Breast epithelium (tissue), 4 donors: ENCODE results near the gene COTL1. TPM values are rescaled to one million over a fixed set of nuclear protein-coding genes. Genes with fewer than 3 reads are reported as not detected.

Experiments used
- DNase-seq, 2 donors: peaks; one replicate each; pipeline ENCODE4 v3.0.0-alpha.2; 2019; ENCODE audit warnings: low spot score in 2 of 2
- H3K27ac ChIP-seq, 2 donors: fragments of 200-600 bp; sonication (generic) in 1 of 2; one replicate each; pipeline ENCODE4 v1.5.1; 2016 to 2019; ENCODE audit warnings: mild to moderate bottlenecking in 1 of 2
- H3K27me3 ChIP-seq, 2 donors: fragments of 200-600 bp; sonication (generic) in 1 of 2; one replicate each; pipeline versions ENCODE4 v1.5.1 to v1.6.0; 2017 to 2019; ENCODE audit warnings: control low read depth in 1 of 2, mild to moderate bottlenecking in 1 of 2
- H3K36me3 ChIP-seq: fragments of 200-600 bp; one replicate; pipeline ENCODE4 v1.5.1; 2019
- H3K4me1 ChIP-seq, 2 donors: fragments of 200-600 bp; sonication (generic); one replicate each; pipeline ENCODE4 v1.5.1; 2016 to 2019; ENCODE audit warnings: control low read depth in 1 of 2
- H3K4me3 ChIP-seq, 3 donors: fragments of 200-600 bp; sonication (generic); 1 replicate in 2 of 3; 2 replicates in 1 of 3; pipeline ENCODE4 v1.5.1; 2016 to 2019; ENCODE audit warnings: mild to moderate bottlenecking in 3 of 3, moderate library complexity in 2 of 3
- H3K9me3 ChIP-seq, 2 donors: fragments of 200-600 bp; sonication (generic) in 1 of 2; one replicate each; pipeline ENCODE4 v1.5.1; 2016 to 2019; ENCODE audit warnings: control low read depth in 1 of 2
- POLR2A ChIP-seq: fragments of 450-650 bp; IDR thresholded peaks from one replicate; pipeline ENCODE4 v1.6.1; 2016; ENCODE audit warnings: antibody characterized with exemption, mild to moderate bottlenecking, moderate library complexity
- POLR2AphosphoS5 ChIP-seq, 3 donors: sonication (generic); formaldehyde crosslinking; IDR thresholded peaks; one replicate each; pipeline ENCODE4 v1.6.1; 2017; ENCODE audit warnings: antibody characterized with exemption in 3 of 3
- intact Hi-C: fragments of 100-400 bp; cut with DNase I; formaldehyde crosslinking; loops from one replicate; pipeline ENCODE4 v1.15.1; 2023; ENCODE audit warnings: low total_unique reads
- total RNA-seq, 3 donors: library from RNA; depleted of rRNA; stranded (reverse); fragments of >200 nt; gene quantifications; one replicate each; pipeline ENCODE4 v1.1.0, GENCODE V29; 2016
- TF ChIP-seq, protein P1 (sequence below), 3 donors: fragments of 450-650 bp; IDR thresholded peaks; one replicate each; pipeline ENCODE4 v1.5.1; 2016 to 2017; ENCODE audit warnings: antibody characterized with exemption in 3 of 3, mild to moderate bottlenecking in 3 of 3, moderate library complexity in 3 of 3

Gene COTL1
- total RNA-seq, 3 donors from 2014 or later, result 22.0 to 49.2 (median 44.6) TPM

DNA sequence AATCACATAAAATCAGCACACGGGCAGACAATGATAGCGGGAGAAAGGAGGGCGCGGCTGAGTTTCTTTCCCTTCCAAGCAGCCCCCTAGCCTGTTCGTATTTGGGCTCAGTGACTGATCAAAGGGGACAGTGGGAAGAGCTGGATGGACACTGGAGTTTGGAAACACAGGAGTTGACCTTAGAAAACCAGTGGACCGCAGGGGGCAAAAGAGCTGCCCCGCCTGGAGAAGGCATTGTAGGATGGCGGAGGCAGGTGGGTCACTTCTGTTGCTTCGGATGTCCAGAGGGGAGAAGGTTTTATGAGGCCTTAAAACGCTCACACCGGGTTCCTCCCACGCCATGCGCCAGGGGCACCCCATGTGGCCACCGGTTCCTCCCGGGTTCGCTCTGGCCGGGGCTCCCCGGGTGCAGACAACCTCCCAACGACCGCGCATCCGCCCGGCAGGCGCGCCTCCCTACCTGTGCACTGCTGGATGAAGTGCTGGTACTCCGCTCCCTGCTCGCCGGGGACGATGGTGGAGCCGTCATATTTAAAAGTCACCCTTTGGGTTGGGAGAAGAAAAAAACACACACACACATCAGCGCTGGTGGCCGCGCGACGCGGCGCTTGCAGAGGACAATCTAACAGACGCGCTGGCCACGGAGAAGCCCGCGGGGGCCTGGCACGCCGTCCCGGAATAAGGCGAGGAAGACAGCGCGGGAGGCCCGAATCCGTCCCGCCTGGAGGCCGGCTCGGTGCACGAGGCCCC, 662 bp downstream of the COTL1 start:
- no peaks in the 10 kb centered on the region for H3K4me1 ChIP-seq

DNA sequence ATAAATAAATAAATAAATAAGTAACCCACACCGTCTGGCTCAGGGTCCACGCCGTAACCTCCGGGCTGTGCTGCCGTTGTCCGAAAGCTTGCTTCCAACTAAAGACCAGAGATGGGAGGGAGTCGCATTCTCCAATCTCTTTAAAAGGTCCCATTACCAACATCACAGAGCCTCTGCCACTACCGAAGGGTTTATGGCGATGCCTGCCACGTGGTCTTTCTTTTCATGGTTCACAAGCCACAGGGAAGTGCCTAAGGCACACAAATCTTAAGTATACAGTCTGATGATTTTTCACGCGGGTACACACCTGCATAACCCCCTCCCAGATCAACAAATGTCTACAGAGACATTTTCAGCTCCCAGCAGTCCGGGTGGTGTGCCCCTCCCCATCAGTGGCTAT, 1.4 kb downstream of the COTL1 start:
- intact Hi-C loops, result loop anchor here (10.0 kb wide), 1 partner anchor 102 kb away; no protein-coding TSS in a partner anchor

More for the DNA sequence above, 662 bp downstream of the COTL1 start:
- H3K27ac ChIP-seq, result peak overlapping the region; percentile 57 to 69
- no peaks in the 10 kb centered on the region for H3K27me3 ChIP-seq
- TF ChIP-seq POLR2AphosphoS5 (IDR thresholded peaks at IDR 0.05) (no peak), POLR2A (no peak)
- TF ChIP-seq, protein P1, sequence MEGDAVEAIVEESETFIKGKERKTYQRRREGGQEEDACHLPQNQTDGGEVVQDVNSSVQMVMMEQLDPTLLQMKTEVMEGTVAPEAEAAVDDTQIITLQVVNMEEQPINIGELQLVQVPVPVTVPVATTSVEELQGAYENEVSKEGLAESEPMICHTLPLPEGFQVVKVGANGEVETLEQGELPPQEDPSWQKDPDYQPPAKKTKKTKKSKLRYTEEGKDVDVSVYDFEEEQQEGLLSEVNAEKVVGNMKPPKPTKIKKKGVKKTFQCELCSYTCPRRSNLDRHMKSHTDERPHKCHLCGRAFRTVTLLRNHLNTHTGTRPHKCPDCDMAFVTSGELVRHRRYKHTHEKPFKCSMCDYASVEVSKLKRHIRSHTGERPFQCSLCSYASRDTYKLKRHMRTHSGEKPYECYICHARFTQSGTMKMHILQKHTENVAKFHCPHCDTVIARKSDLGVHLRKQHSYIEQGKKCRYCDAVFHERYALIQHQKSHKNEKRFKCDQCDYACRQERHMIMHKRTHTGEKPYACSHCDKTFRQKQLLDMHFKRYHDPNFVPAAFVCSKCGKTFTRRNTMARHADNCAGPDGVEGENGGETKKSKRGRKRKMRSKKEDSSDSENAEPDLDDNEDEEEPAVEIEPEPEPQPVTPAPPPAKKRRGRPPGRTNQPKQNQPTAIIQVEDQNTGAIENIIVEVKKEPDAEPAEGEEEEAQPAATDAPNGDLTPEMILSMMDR (IDR thresholded peaks at IDR 0.05), result no peak
- no peaks in the 10 kb centered on the region for H3K9me3 ChIP-seq
- intact Hi-C loops, result loop anchor here (10.0 kb wide), 1 partner anchor 102 kb away; no protein-coding TSS in a partner anchor
- no peaks in the 10 kb centered on the region for H3K36me3 ChIP-seq
- peak overlapping the region; percentile 69 to 76 (median 72) for H3K4me3 ChIP-seq
- DNase-seq, result no peak

DNA sequence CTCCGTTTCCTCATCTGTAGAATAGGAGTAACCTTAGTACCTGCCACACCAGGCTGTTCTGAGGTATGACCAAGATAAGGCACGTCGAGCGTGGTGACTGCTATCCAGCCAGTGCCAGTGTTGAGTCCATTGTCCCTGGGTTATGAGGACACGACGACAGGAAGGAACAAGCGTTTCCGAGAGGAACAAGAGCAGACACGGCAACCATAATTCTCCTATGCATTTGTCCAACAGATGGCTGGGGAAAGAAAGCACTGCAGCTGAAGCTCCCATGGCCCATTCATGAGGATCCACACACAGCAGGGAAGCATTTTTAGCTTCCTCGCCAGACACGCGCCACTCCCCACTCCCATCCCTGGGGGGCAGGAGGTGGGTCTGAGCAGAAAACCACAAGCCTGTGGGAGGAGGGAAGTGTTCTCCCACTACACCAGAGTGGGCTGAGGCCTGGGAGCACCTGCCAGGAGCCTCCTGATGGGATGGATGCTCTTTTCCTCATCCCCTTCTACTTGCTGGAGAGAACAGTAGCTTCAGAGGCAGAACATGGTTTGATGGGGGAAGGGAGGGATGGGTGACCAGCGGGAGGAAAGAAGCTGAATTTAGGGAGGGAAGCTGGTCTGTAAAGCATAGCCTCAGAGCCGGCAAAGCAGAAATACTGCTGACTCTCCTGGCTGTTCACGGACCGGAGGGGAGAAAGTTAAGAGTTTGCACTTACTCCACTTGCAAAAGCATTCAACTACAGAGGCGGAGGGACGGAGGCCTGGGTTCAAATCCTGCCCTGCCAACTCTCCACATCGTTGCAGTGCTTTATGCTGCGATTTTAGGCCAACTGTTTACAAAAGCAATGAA, 2.7 kb downstream of the COTL1 start:
- no peak overlapping the region for H3K4me3 ChIP-seq
- TF ChIP-seq, protein P1 (IDR thresholded peaks at IDR 0.05), result no peak
- no peak for TF ChIP-seq POLR2AphosphoS5 (IDR thresholded peaks at IDR 0.05)
- TF ChIP-seq POLR2A, result no peak
- no peaks in the 10 kb centered on the region for H3K36me3 ChIP-seq
- peak overlapping the region in 1 of 2 donors; percentile 34 for H3K27ac ChIP-seq
- intact Hi-C loops, result loop anchor here (10.0 kb wide), 1 partner anchor 100 kb away; no protein-coding TSS in a partner anchor
- no peak for DNase-seq
- H3K4me1 ChIP-seq, result no peaks in the 10 kb centered on the region
- H3K27me3 ChIP-seq, result no peaks in the 10 kb centered on the region
- H3K9me3 ChIP-seq, result no peaks in the 10 kb centered on the region

More for the DNA sequence above, 1.4 kb downstream of the COTL1 start:
- Histone ChIP-seq H3K27me3 (no peaks in the 10 kb centered on the region), H3K27ac (no peak overlapping the region), H3K9me3 (no peaks in the 10 kb centered on the region), H3K36me3 (no peaks in the 10 kb centered on the region), H3K4me1 (no peaks in the 10 kb centered on the region), H3K4me3 (peak overlapping the region; percentile 69 to 76 (median 72))
- no peak for DNase-seq
- TF ChIP-seq POLR2AphosphoS5 (IDR thresholded peaks at IDR 0.05) (no peak), POLR2A (no peak)
- TF ChIP-seq, protein P1 (IDR thresholded peaks at IDR 0.05), result no peak

DNA sequence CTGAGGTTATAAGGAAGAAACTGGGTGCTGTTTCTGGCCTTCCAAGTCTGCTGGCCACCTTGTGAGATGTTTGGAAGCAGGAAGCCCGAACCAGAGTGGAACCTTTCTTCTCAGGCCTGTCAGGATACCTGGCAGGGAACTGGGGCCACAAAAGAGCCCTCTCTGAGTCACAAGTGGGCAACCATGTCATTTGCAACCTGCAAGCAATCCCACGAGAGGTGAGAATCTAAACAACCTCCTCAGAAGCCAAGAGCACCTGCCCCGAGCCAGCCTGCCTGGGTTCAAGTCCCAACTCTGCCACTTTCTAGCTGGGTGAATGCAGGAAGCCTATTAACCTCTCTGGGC, 3.3 kb downstream of the COTL1 start:
- H3K4me3 ChIP-seq, result no peak overlapping the region
- TF ChIP-seq, protein P1 (IDR thresholded peaks at IDR 0.05), result no peak
- no peak for TF ChIP-seq POLR2AphosphoS5 (IDR thresholded peaks at IDR 0.05)
- TF ChIP-seq POLR2A, result no peak
- intact Hi-C loops, result loop anchor here (10.0 kb wide), 1 partner anchor 100 kb away; no protein-coding TSS in a partner anchor
- no peaks in the 10 kb centered on the region for H3K9me3 ChIP-seq
- no peak for DNase-seq
- H3K27me3 ChIP-seq, result no peaks in the 10 kb centered on the region
- H3K36me3 ChIP-seq, result no peaks in the 10 kb centered on the region
- no peaks in the 10 kb centered on the region for H3K4me1 ChIP-seq
- H3K27ac ChIP-seq, result peak overlapping the region in 1 of 2 donors; percentile 34
